ENCODE data around the gene RIC8B.

DNA sequence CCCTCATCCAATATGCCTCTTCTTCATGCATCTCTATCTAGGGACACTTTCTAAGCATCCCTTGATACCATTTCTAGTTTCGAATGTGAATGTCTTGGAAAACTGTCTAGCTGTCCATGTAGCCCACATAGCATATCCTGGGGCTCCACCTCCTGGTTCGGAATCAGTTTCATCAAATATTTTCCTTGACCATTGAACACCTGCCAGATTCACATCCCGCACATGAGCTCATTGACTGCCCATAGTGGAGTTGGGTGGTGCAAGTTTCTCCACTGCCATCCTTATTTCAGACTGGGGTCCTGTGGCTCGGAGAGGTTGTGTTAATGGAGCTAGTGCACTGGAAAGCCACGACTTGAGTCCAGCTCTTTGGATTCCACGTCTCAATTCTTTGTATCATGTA is 122.6 kb downstream of the RIC8B start:
- TF ChIP-seq, protein P1, sequence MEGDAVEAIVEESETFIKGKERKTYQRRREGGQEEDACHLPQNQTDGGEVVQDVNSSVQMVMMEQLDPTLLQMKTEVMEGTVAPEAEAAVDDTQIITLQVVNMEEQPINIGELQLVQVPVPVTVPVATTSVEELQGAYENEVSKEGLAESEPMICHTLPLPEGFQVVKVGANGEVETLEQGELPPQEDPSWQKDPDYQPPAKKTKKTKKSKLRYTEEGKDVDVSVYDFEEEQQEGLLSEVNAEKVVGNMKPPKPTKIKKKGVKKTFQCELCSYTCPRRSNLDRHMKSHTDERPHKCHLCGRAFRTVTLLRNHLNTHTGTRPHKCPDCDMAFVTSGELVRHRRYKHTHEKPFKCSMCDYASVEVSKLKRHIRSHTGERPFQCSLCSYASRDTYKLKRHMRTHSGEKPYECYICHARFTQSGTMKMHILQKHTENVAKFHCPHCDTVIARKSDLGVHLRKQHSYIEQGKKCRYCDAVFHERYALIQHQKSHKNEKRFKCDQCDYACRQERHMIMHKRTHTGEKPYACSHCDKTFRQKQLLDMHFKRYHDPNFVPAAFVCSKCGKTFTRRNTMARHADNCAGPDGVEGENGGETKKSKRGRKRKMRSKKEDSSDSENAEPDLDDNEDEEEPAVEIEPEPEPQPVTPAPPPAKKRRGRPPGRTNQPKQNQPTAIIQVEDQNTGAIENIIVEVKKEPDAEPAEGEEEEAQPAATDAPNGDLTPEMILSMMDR (IDR thresholded peaks at IDR 0.05; ENCODE audit: insufficient read depth, low read depth, low read length): no peak
- TF ChIP-seq EZH2 (IDR thresholded peaks at IDR 0.05; ENCODE audit: insufficient read depth, low read length): no peak

All from astrocyte (in vitro differentiated cells and primary cell).